HG02588 (cell line): ENCODE results near the gene SLMAP.

ENCODE experiments used
- ATAC-seq: cut with Tn5 transposase; IDR thresholded peaks from one replicate; pipeline ENCODE4 v1.9.1; 2021; ENCODE audit warnings: mild to moderate bottlenecking, moderate library complexity; ENCODE audit not compliant: unreplicated experiment

The SLMAP gene

DNA sequence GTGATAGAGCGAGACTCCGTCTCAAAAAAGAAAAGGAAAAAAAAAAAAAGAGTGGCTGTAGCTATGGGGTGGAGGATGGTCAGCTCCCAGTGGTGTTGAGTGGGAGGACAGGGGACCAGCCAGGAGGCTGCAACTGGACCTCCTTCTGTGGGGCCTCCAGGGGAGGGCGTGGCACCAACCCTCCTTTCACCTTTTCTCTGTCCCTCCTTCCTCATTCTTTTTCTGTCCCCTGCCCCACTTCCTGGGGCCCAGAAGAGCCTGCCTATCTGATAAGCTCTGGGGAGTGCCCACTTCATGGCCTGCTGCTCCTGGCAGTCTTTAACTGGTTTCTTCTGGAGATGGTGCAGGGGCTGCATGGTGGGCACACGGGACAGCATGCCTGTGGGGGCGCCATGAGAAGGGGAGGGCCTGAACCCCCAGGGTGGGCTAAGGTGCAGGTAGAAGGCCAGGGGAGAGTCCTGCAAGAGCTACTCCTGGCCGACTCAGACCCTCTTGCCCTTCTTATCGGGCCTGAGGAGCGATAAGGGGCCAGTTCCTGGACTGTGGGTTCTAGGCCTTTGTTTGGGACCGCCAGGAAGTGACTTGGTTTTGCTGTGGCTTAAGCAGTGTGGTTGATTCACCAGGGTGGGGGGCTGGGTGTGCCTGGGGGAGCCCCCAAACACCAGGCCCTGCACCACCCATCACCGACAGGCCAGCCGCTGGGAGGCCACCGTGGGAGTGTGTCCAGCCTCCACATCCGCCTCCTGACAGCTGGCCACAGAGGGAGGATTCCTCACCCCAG, 202.7 kb downstream of the SLMAP start:
- ATAC-seq, result no peak

GRCh38 chr3:57959423-57960173, 203.5 kb downstream of the SLMAP start:
- ATAC-seq, result no peak

GRCh38 chr3:57960174-57960505, 204.0 kb downstream of the SLMAP start:
- no peak for ATAC-seq

DNA sequence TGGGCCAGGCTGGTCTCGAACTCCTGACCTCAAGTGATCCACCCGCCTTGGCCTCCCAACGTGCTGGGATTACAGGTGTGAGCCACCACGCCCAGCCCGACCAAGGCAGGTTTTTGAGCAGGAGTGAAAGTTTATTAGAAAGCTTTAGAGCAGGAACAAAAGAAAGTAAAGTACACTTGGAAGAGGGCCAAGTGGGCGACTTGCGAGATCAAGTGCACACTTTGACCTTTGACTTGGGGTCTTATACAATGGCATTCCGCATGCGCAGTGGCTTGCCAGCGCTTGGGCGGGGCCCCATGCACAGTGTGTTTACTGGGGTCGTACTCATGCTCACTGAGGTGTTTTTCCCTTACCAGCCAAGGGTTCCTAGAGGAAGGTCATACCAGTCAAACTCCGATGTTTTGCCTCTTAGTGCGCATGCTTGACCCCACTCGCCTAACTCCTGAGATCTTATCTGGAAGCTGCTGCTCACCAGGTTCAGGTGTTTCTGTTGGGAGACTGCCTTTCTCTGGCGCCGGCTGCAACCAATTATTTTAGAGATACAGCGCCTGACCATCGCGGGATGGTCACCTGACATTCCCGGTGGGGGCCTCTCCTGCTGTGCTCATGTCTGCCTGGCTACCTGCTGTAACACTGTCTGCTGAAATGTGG, 205.2 kb downstream of the SLMAP start:
- ATAC-seq, result no peak

- ATAC-seq, result no peak
Measured at GRCh38 chr3:57961828-57962447, 205.8 kb downstream of the SLMAP start.

- ATAC-seq, result no peak
Measured at GRCh38 chr3:57962448-57962834, 206.3 kb downstream of the SLMAP start.

- no peak for ATAC-seq
Measured at GRCh38 chr3:57963811-57964346, 207.8 kb downstream of the SLMAP start.

GRCh38 chr3:57966829-57967228, 210.7 kb downstream of the SLMAP start:
- no peak for ATAC-seq

DNA sequence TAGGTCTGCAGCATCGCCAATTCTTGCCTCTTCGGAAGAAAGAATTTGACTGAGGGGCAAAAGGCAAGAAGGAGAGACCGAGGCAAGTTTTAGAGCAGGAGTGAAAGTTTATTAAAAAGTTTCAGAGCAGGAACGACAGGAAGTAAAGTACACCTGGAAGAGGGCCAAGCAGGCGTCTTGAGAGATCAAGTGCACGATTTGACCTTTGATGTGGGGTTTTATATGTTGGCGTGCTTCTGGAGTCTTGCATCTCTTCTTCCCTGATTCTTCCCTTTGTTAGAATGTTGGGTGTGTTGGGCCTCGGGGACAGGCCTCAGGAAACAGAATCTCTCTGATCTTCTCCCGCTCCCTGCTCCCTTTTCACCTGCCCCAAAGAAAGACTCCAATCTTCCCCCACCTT, 211.5 kb downstream of the SLMAP start:
- ATAC-seq, result no peak

DNA sequence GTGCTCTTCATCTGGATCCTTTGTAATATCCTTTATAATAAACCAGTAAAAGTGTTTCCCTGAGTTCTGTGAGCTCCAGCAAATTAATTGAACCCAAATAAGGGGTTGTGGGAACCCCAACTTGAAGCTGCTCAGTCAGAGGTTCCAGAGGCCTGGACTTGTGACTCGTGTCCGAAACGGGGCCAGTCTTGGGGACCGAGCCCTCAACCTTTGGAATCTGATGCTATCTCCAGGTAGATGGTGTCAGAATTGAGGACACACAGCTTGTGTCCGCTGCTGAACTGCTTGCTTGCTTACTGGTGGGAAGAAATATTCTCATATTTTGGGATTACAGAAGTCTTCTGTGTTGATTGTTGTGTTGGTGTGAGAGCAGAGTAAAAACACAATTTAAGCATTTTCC, 212.4 kb downstream of the SLMAP start:
- ATAC-seq, result no peak

GRCh38 chr3:57971975-57972374, 215.9 kb downstream of the SLMAP start:
- ATAC-seq, result no peak

DNA sequence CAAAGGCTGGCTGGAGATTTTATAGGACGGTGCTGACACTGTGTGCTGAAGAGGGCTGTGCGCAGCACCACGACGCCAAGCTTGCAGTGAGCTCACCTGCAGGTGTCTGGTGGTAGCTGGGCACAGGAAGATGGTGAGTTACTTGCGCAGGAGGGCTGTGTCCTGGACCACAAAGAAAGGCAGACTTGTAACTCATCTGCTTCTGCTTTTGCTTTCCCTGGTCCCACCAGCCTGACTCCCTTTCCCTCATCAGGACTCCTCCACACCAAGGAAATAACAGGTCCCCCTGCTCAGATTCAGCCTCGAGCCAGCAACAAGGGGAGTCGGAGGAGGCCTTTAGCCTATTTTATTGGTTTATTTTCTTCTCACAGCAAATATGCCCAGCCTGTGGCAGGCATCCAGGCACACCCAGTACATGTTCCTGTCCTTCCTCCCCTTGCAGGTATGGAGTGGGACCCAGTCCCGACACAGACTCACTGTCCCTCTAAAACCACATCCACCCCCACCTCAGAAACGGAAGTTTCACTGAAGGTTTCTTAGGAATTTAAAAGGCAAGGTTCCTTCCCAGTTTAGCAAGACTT, 216.5 kb downstream of the SLMAP start:
- no peak for ATAC-seq

- no peak for ATAC-seq
Measured at GRCh38 chr3:57973715-57974477, 217.8 kb downstream of the SLMAP start.

- no peak for ATAC-seq
Measured at GRCh38 chr3:57974796-57975388, 218.8 kb downstream of the SLMAP start.

DNA sequence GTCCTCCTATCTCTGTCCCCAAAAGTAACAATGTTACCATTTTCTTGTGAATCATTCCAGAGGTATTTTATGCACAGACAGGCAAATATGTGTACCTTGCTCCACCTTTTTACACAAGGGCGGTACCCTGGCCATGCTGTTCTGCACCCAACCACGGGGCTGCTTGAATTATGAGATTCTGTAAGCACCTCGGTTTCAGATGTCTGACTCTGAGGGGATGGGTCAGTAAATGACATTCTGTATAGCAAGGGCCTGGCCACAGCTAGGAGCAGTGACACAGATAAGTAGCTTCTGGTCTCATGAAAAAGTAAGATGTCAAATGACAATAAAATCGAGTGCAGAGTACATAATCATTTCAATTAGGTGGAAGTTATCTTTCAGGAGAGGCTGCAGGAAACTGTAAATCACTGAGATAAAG, 221.7 kb downstream of the SLMAP start:
- ATAC-seq, result no peak

DNA sequence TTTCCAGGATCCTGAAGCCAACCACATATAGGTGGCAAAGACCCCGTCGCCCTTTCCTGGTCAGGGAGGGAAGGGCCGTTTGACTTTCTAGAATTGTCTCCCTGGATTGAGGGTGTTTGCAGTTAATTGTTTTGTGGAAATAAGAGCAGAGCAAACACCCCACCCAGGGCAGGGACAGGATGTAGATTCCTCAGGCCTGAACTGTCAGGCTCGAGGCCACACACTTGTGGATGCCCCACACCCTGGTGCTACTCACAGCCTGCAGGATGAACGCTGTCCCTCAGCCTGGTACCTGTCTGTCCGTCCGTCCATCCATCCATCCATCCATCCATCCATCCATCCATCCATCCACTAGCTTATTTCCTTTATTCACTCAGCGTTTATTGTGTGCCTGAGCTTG, 222.2 kb downstream of the SLMAP start:
- no peak for ATAC-seq
